GM18858 (cell line): ENCODE results near the gene IGFBP2.

Experiments
- ATAC-seq: cut with Tn5 transposase; IDR thresholded peaks from one replicate; pipeline ENCODE4 v1.9.1; 2021; ENCODE audit not compliant: unreplicated experiment

Gene IGFBP2

DNA sequence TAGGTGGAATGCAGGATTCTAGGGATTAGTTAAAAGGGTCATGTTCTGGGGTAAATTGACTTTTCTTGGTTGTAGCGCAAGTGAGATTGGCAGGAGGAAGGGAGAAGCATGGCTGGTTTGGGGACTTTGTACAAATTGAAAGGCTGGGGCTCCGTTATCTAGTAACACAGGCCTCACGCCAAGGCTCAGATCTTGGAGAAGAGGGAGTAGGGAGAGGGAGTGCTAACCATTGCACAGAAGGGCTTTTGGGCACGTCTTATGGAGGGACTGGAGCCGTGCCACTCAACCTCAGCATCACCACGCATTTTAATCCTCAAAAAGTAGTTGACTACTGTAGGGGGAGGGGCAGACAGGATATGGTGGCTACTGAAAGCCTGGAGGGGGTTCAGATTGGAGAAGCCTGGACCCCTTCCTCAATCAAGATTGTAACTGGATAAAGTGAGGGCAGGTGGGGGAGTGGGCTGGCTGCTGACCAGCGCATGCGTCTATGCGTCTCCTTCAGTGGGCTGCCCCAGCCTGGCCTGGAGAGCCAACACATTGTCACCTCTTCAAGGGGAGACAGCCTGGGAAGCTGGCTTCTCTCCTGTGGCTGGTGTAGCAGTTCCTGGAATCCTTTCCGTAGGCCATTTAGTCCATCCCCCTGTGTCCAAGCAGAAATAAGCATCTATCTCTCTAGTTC lies 47.9 kb downstream of the IGFBP2 start:
- no peak for ATAC-seq

DNA sequence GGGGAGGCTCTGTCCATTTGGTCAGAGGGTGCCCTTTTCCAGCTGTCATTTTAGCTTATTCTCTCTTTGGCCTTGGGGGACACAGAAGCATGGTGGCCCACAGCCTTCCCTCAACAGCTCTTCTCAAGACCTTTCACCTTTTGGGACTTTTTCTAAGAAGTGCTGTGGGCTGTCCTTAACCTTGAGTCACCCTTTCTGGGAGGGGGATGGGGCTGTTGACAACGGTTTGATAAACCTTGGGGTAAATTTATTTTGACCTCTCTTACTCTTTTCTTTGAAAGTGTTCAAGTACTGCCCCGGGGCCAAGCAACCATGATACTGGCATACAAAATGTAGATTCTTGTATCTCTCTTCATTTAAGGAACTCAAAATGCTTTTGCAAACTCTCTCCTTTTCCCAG lies 48.5 kb downstream of the IGFBP2 start:
- ATAC-seq: no peak

GRCh38 chr2:216683846-216684245 lies 50.6 kb downstream of the IGFBP2 start:
- no peak for ATAC-seq

- ATAC-seq: no peak
Measured at GRCh38 chr2:216685327-216685875, 52.2 kb downstream of the IGFBP2 start.

- ATAC-seq: no peak
Measured at GRCh38 chr2:216687111-216687510, 53.9 kb downstream of the IGFBP2 start.

GRCh38 chr2:216687646-216688045 lies 54.4 kb downstream of the IGFBP2 start:
- ATAC-seq: no peak

GRCh38 chr2:216688731-216689340 lies 55.6 kb downstream of the IGFBP2 start:
- ATAC-seq: no peak

- ATAC-seq: no peak
Measured at GRCh38 chr2:216689397-216689796, 56.2 kb downstream of the IGFBP2 start.

DNA sequence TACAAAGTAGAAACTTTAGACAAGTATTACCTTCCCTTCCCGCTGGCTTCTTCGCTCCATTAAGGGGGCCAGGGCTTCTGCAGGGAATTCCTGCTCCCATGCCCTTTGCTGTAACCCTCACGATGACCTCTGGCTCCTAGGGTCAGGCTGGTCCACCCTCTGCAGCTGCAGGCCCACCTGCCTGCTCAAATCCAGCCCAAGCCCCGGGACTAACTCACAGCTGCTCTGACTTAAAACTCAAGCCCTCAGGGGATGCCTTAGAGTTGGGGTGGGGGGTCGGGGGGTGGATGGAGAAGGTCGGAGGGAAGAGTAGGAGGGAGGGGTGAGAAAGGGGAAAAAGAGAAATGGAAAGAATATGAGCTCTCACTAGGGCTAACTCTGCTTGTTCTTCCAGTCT lies 57.2 kb downstream of the IGFBP2 start:
- ATAC-seq: no peak

DNA sequence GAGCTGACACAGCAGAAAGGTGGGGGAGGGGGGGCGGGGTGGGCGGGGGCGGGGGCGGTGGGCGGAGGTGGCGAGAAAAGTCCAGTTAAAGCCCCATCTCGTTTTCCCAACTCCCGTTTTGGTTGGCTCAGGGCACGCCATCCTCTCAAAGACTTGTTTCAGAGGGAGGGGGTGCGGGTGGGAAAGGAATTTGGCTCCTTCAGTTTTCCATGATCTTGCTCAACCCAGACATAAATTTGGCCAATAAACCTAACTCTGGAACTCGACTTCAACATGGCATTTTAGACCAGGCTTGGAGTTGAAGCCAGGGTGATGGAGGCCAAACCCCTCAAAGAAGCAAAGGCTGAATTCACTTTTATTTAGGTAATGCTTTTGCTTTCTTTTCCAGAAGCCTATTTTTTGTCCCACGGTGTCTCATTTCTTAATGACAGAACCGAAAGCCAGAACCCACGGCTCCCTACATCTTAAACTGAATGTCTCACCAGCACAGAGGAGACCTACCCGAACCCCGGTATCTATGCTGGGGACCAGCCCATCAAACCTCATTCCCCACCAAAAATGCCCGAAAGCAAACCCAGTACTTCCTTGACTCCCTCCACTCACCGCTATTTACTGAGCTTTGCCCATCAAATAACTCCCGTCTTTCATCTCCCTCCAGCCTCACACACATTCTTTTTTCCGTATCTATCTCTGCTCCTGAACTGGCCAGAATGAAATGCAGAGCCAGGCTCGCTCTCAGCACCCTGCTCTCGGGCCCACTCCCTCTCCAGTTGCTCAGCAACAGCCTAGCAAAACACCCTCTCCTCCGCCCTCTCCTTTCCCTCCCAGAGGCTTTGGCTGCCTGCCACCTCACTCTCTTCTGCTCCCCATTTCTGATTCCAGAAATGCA lies 57.9 kb downstream of the IGFBP2 start:
- ATAC-seq: no peak

DNA sequence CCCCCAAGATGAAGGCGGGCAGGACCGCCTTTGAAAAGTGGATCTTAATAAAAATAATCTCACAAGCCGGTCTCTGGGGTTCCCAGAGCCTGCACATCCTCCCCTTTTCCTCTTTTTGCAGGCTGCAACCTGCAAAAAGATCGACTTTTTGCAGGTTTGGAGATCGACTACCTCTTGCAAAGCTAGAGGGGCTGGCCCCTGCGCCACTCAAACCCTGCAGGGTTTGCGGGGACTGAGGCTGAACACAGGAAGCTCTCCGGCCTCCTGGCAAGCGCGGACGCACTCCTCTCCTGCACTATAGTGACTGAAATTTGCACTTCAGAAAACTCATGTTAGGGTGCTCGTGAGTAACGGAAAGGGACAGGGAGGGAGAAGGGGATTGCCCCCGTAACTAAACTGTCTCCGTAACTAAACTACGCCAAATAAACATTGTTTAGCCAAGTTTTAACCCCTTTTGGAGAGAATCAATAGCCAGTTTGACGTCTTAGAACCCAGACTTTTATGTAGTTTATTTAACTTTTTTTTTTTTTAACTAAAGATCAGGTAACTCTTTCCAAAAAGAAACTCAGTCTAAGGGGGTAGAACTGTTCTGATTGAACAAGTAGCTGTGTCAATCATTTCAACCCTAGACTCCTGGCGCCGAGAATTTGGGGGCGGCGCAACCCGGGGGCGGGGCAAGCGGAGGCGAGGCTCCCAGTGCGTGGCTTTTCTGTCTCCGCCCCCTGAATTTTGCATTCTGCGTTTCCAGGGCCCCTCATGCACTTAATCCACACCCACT lies 59.6 kb downstream of the IGFBP2 start:
- ATAC-seq: no peak

DNA sequence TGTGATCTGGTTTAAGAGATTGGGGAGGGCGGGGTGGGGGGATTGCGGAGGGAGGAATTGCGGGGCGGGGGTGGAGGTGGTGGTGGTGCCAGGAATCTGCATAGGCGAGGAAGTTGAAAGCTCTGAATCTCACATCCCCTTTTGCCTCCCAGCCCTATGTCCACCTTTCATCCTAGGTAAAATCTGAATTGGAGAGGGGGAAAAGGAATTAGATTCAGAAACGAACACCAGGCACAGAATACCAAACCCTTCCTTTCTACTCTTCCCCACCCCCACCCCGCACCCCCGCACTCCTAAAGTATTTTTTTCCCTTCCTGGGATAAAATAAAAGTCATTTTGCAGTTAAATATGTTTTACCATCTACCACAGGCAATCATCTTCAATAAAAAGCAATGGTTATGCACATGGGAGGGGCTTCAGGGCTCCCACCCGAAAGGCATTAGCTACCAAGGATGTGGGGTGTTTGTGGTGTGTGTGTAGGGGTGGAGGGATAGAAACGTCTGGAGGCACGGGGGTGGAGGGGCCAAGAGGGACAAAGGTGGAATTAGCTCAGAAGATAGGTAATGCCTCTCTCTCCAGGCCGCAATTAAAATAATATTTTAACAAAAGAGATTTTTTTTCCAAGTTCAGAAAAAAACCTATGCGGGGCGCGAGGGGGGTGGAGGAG lies 60.3 kb downstream of the IGFBP2 start:
- no peak for ATAC-seq

GRCh38 chr2:216694082-216694825 lies 61.0 kb downstream of the IGFBP2 start:
- ATAC-seq: no peak

GRCh38 chr2:216694826-216695217 lies 61.6 kb downstream of the IGFBP2 start:
- no peak for ATAC-seq

GRCh38 chr2:216695401-216695821 lies 62.2 kb downstream of the IGFBP2 start, which contains the start of gene IGFBP5:
Gene IGFBP5, minus strand, starts transcription at chr2:216695549. Its CDS starts 774 bp downstream, at chr2:216694775.
- ATAC-seq: no peak

DNA sequence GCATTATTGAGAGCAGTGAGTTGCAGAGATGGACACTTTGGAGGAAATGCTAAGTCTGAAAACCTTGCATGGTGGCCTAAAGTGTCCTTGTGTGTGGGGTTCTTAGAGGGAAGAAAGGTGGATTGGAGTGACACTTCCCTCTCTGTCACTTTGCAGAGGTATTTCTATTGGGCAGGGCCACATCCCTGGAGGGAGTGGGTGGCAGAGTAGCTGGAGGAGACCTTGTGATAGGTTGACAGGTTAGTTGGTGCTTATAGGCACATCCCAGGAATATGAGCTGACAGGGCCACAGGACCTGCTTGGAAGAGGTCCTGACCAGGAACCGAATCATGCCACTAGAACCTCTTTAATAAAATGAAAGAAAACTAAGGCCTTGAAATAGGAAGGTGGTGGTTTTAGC lies 63.1 kb downstream of the IGFBP2 start:
- no peak for ATAC-seq

- no peak for ATAC-seq
Measured at GRCh38 chr2:216696751-216697560, 63.7 kb downstream of the IGFBP2 start.

DNA sequence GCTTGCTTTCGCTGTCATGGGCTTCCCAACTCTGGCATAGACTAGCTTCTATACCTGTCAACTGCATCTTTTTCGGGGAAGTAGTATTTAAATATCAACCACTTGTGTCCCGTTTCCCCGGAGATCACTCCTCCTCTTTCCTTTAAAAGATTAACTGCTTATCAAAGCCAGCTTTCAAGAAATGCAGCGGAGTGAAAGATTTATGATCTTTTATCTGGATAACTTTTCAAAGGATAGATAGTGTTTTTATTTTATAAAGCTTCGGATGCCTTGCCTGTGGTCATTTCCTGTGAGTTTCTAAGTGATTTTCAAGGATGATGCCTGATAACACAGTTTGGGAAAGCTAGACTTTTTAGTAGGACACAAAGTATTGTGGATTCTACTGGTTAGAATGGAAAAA lies 65.1 kb downstream of the IGFBP2 start:
- ATAC-seq: no peak

DNA sequence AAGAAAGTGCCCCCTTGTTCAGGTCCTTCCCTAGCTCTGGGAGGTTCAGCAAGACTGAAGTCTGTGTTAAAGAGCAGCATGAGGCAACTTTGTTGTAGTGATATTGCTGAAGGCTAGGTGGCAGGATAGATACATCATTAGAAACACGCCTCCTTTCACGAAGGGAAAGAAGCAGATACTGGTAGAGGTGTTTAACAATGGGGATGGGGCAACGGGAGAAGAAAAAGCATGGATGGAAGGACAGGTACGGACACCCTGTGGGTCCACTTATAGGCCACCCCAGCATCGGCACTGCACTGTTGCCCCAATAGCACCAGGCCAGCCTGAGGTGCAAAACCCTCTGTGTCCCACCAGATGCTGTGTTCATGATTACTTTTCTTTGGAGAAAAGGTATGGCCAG lies 65.7 kb downstream of the IGFBP2 start:
- no peak for ATAC-seq
